ENCODE measurements around the gene USP37. TPM values are rescaled to one million over a fixed set of nuclear protein-coding genes. Genes with fewer than 3 reads are reported as not detected.

USP37 gene
- total RNA-seq, 4 donors from 2014 or later, result 6.7 to 15.0 (median 8.5) TPM

DNA sequence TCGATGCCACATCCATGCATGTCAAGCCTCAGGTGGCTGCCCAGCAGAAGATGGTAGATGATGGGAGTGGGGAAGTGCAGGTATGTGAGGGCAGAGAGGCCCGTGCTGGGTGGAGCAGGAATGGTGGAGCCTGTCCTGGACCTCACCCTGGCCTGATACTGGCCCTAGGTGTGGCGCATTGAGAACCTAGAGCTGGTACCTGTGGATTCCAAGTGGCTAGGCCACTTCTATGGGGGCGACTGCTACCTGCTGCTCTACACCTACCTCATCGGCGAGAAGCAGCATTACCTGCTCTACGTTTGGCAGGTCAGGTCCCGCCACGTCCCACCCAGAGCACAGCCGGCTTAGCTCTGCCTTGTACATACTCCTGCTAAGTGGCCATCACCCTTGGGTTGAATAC, 136.3 kb downstream of the USP37 start:
- no peak for TF ChIP-seq POLR2AphosphoS5 (IDR thresholded peaks at IDR 0.05)
- TF ChIP-seq, protein P1, sequence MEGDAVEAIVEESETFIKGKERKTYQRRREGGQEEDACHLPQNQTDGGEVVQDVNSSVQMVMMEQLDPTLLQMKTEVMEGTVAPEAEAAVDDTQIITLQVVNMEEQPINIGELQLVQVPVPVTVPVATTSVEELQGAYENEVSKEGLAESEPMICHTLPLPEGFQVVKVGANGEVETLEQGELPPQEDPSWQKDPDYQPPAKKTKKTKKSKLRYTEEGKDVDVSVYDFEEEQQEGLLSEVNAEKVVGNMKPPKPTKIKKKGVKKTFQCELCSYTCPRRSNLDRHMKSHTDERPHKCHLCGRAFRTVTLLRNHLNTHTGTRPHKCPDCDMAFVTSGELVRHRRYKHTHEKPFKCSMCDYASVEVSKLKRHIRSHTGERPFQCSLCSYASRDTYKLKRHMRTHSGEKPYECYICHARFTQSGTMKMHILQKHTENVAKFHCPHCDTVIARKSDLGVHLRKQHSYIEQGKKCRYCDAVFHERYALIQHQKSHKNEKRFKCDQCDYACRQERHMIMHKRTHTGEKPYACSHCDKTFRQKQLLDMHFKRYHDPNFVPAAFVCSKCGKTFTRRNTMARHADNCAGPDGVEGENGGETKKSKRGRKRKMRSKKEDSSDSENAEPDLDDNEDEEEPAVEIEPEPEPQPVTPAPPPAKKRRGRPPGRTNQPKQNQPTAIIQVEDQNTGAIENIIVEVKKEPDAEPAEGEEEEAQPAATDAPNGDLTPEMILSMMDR (IDR thresholded peaks at IDR 0.05), result no peak
- TF ChIP-seq EP300 (IDR thresholded peaks at IDR 0.05), result no peak
- no peak for TF ChIP-seq POLR2A (IDR thresholded peaks at IDR 0.05; ENCODE audit: low read depth)
- no peaks in the 10 kb centered on the region for H3K4me1 ChIP-seq
- no peaks in the 10 kb centered on the region for H3K36me3 ChIP-seq
- DNase-seq (ENCODE audit: extremely low spot score), result no peak
- H3K9me3 ChIP-seq, result no peaks in the 10 kb centered on the region
- intact Hi-C loops (cut with DNase I), result no loop called here
- peaks cover 0 to 3% (median 0%) of the 10 kb centered on the region in 4 donors for H3K27me3 ChIP-seq
- no peak overlapping the region for H3K27ac ChIP-seq (replicated peaks in 1 of 4)
- H3K4me3 ChIP-seq, result no peak overlapping the region
- WGBS, result 91% methylated on average over 10 of the region's 10 CpGs

DNA sequence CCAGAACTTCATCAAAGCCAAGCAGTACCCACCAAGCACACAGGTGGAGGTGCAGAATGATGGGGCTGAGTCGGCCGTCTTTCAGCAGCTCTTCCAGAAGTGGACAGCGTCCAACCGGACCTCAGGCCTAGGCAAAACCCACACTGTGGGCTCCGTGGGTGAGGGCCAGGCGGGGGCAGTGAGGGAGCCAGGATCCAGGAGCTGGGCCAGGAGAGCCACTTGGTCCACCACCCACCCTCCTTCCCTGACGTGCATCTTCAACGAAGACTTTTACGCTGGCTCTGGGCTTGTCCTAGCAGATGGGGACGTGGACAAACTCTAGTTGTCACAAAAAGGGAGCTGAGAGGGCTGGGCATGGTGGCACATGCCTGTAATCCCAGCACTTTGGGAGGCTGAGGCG, 137.4 kb downstream of the USP37 start:
- peaks cover 0 to 3% (median 0%) of the 10 kb centered on the region in 4 donors for H3K27me3 ChIP-seq
- no peak for DNase-seq (ENCODE audit: extremely low spot score)
- H3K27ac ChIP-seq (replicated peaks in 1 of 4), result no peak overlapping the region
- H3K4me1 ChIP-seq, result no peaks in the 10 kb centered on the region
- no peaks in the 10 kb centered on the region for H3K36me3 ChIP-seq
- 92% methylated on average over 11 of the region's 11 CpGs for WGBS
- intact Hi-C loops (cut with DNase I), result no loop called here
- H3K4me3 ChIP-seq, result no peak overlapping the region
- H3K9me3 ChIP-seq, result no peaks in the 10 kb centered on the region
- no peak for TF ChIP-seq EP300 (IDR thresholded peaks at IDR 0.05)
- TF ChIP-seq POLR2AphosphoS5 (IDR thresholded peaks at IDR 0.05), result no peak
- TF ChIP-seq, protein P1 (IDR thresholded peaks at IDR 0.05), result no peak
- TF ChIP-seq POLR2A (IDR thresholded peaks at IDR 0.05; ENCODE audit: low read depth), result no peak

DNA sequence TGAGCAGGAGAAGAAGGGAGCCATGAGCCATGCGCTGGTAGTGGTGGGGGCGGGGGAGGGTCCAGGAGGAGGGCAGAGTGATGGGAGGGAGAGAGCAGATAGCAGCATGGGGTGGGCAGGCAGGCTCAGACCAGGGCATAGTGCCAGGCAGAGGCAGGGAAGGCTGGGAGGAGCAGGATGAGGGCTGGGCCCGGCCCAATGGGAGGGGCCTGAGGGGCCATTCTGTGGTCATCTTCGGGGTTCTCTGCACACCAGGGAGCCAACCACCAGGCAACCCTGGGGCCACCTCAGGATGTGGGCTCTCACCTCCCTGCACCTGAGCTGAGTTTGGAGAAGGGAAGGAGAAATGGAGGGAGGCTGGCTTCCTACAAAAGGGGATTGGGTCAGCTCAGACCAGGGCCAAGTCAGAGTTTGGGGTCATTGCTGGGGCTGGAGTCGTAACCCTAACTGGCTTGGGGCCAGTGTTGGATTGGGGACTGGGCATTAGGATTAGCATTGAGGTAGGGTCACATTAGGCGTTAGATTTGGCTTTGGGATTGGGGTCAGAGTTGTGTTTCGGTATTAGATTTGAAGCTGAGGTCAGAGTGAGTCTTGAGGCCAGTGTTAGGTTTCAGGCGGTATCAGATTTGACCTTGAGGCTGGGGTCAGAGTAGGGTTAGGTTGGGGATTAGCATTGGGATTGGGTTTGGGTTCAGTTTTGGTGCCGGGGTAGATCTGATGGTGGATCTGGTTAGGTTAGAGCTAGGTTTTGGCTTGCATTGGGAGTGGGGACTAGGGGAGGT, 138.0 kb downstream of the USP37 start:
- Histone ChIP-seq H3K27me3 (peaks cover 0 to 3% (median 0%) of the 10 kb centered on the region in 4 donors), H3K4me3 (no peak overlapping the region), H3K36me3 (no peaks in the 10 kb centered on the region), H3K9me3 (no peaks in the 10 kb centered on the region), H3K4me1 (no peaks in the 10 kb centered on the region), H3K27ac (replicated peaks in 1 of 4) (no peak overlapping the region)
- no peak for TF ChIP-seq POLR2AphosphoS5 (IDR thresholded peaks at IDR 0.05)
- WGBS, result 73% methylated on average over 9 of the region's 9 CpGs
- intact Hi-C loops (cut with DNase I), result no loop called here
- DNase-seq (ENCODE audit: extremely low spot score), result no peak

DNA sequence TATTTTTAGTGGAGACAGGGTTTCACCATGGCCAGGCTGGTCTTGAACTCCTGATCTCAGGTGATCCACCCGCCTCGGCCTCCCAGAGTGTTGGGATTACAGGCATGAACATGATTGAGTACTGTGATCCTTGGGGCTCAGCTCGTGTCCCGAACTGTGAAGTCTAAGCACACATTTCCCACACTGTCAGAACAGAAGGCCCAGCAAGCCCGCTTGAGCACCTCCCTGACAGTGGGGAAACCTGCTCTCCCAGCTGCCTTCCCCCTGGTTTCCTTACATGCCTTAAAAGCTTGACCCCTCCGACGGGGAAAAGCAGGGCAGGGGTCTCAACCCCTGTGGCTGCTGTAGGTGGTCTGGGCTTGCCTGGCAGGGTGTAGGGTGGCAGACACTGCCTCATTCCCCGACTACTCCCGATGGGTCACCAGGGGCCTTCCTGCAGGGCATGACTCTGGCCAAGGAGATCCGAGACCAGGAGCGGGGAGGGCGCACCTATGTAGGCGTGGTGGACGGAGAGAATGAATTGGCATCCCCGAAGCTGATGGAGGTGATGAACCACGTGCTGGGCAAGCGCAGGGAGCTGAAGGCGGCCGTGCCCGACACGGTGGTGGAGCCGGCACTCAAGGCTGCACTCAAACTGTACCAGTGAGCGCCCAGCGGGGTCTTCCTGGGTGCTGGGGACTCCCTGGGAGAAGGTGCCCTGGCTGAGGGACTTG, 139.1 kb downstream of the USP37 start:
- no peaks in the 10 kb centered on the region for H3K4me1 ChIP-seq
- no peak overlapping the region for H3K4me3 ChIP-seq
- no peaks in the 10 kb centered on the region for H3K9me3 ChIP-seq
- WGBS, result 92% methylated on average over 22 of the region's 24 CpGs
- TF ChIP-seq EP300 (IDR thresholded peaks at IDR 0.05) (no peak), POLR2AphosphoS5 (IDR thresholded peaks at IDR 0.05) (no peak), POLR2A (IDR thresholded peaks at IDR 0.05; ENCODE audit: low read depth) (no peak)
- TF ChIP-seq, protein P1 (IDR thresholded peaks at IDR 0.05), result no peak
- no peaks in the 10 kb centered on the region for H3K36me3 ChIP-seq
- no peak overlapping the region for H3K27ac ChIP-seq (replicated peaks in 1 of 4)
- H3K27me3 ChIP-seq, result peaks cover 0 to 3% (median 0%) of the 10 kb centered on the region in 4 donors
- intact Hi-C loops (cut with DNase I), result no loop called here
- no peak for DNase-seq (ENCODE audit: extremely low spot score)

- Histone ChIP-seq H3K27me3 (peaks cover 0 to 3% (median 0%) of the 10 kb centered on the region in 4 donors), H3K27ac (replicated peaks in 1 of 4) (no peak overlapping the region), H3K4me3 (no peak overlapping the region), H3K36me3 (no peaks in the 10 kb centered on the region), H3K9me3 (no peaks in the 10 kb centered on the region), H3K4me1 (no peaks in the 10 kb centered on the region)
- intact Hi-C loops (cut with DNase I), result no loop called here
- DNase-seq (ENCODE audit: extremely low spot score), result no peak
- TF ChIP-seq POLR2A (IDR thresholded peaks at IDR 0.05; ENCODE audit: low read depth), result no peak
- no peak for TF ChIP-seq POLR2AphosphoS5 (IDR thresholded peaks at IDR 0.05)
- no peak for TF ChIP-seq EP300 (IDR thresholded peaks at IDR 0.05)
- WGBS, result 75% methylated on average over 9 of the region's 11 CpGs
These were observed 140.4 kb downstream of the USP37 start for GRCh38 chr2:218427741-218428140.

Measured in esophagus muscularis mucosa (tissue), 4 donors.